HCT116 (cell line): ENCODE measurements around the gene PAX2. TPM values are rescaled to one million over a fixed set of nuclear protein-coding genes. Genes with fewer than 3 reads are reported as not detected.

Experiments
- ATAC-seq: fragments of 200-7000 bp; cut with Tn5 transposase; 2 replicates; pipeline ENCODE4 v1.9.1; 2020; ENCODE audit warnings: mild to moderate bottlenecking, moderate library complexity
- BruUV-seq: library from RNA; stranded (reverse); fragments of 400-500 nt; replicated peaks from 2 replicates; lab custom pipeline; 2021; lab: Mats Ljungman, UMichigan
- CTCF ChIA-PET: fragments of 300-600 bp; sonication (Branson Sonifier 250); formaldehyde crosslinking; loops from one replicate; lab custom pipeline; 2021; ENCODE audit warnings: antibody characterized with exemption; lab: Charles Lee
- POLR2A ChIA-PET: fragments of 300-600, 350-600 bp; sonication (Branson Sonifier 250); formaldehyde crosslinking; loops from one replicate; lab custom pipeline; 2021; ENCODE audit warnings: antibody characterized with exemption; lab: Charles Lee
- RAD21 ChIA-PET, 2 experiments: fragments of 300-600 bp; sonication (Branson Sonifier 250); formaldehyde crosslinking; loops; one replicate each; lab custom pipeline; 2023; ENCODE audit warnings: low total read pairs in 2 of 2; ENCODE audit not compliant: uncharacterized antibody in 2 of 2, unreplicated experiment in 2 of 2, low non-redundant PET in 1 of 2; lab: Charles Lee
- DNase-seq: peaks from one replicate; pipeline ENCODE4 v3.0.0-alpha.2; 2010; ENCODE audit warnings: low read depth, low spot score
- H2AFZ ChIP-seq: fragments of 200-600 bp; shearing (Covaris generic), sonication (generic); 2 replicates; pipeline ENCODE4 v1.6.1; 2017; ENCODE audit warnings: low read depth, mixed run types, mixed read lengths, antibody characterized with exemption, low read length; ENCODE audit not compliant: poor library complexity, severe bottlenecking
- H3K27ac ChIP-seq: 2 replicates; pipeline ENCODE4 v1.5.1; 2012; ENCODE audit warnings: low read depth, low read length
- H3K27me3 ChIP-seq: fragments of 200-600 bp; sonication (generic); 2 replicates; pipeline ENCODE4 v1.6.1; 2016; ENCODE audit warnings: mixed run types, low read length, mixed read lengths; ENCODE audit not compliant: insufficient read depth
- H3K36me3 ChIP-seq, 2 experiments: fragments of 200-500 bp in 1 of 2; fragments of 200-600 bp in 1 of 2; sonication (Bioruptor generic) in 1 of 2; sonication (generic) in 1 of 2; 2 replicates each; pipeline versions ENCODE4 v1.5.1 to v1.6.1; 2014 to 2016; ENCODE audit warnings: low read length in 2 of 2, inconsistent platforms in 1 of 2, mixed read lengths in 1 of 2, mixed run types in 1 of 2; ENCODE audit not compliant: insufficient read depth in 2 of 2, control insufficient read depth in 1 of 2
- H3K4me1 ChIP-seq, 2 experiments: fragments of 200-600 bp in 1 of 2; sonication (generic) in 1 of 2; 2 replicates each; pipeline versions ENCODE4 v1.5.1 to v1.6.1; 2012 to 2017; ENCODE audit warnings: low read length in 2 of 2, inconsistent platforms in 1 of 2, mild to moderate bottlenecking in 1 of 2, mixed read lengths in 1 of 2, mixed run types in 1 of 2, moderate library complexity in 1 of 2; ENCODE audit not compliant: insufficient read depth in 2 of 2, control insufficient read depth in 1 of 2
- H3K4me2 ChIP-seq: fragments of 200-600 bp; sonication (generic); 2 replicates; pipeline ENCODE4 v1.6.1; 2017; ENCODE audit warnings: mixed run types, low read length, mixed read lengths
- H3K4me3 ChIP-seq, 2 experiments: fragments of 200-600 bp in 1 of 2; sonication (generic) in 1 of 2; replicated peaks in 1 of 2; 2 replicates each; pipeline ENCODE4 v1.5.1; 2011 to 2016; ENCODE audit warnings: low read length in 2 of 2, control low read depth in 1 of 2, low read depth in 1 of 2, mild to moderate bottlenecking in 1 of 2, mixed read lengths in 1 of 2, mixed run types in 1 of 2
- H3K79me2 ChIP-seq: fragments of 200-600 bp; sonication (generic); 2 replicates; pipeline ENCODE4 v1.6.1; 2017; ENCODE audit warnings: mild to moderate bottlenecking, mixed run types, low read length, moderate library complexity, mixed read lengths; ENCODE audit not compliant: insufficient read depth
- H3K9ac ChIP-seq: fragments of 200-600 bp; sonication (generic); 2 replicates; pipeline ENCODE4 v1.6.1; 2016; ENCODE audit warnings: low read length, mixed read lengths
- H3K9me2 ChIP-seq: fragments of 200-600 bp; sonication (generic), shearing (Covaris generic); 2 replicates; pipeline ENCODE4 v1.6.1; 2017; ENCODE audit warnings: mixed run types, mild to moderate bottlenecking, moderate library complexity; ENCODE audit not compliant: insufficient read depth
- H3K9me3 ChIP-seq, 2 experiments: fragments of 200-500 bp in 1 of 2; fragments of 200-600 bp in 1 of 2; sonication (Bioruptor generic) in 1 of 2; sonication (generic) in 1 of 2; 2 replicates each; pipeline ENCODE4 v1.6.1; 2014 to 2017; ENCODE audit warnings: low read length in 2 of 2, mixed read lengths in 2 of 2, inconsistent platforms in 1 of 2, low read depth in 1 of 2, mild to moderate bottlenecking in 1 of 2, mixed run types in 1 of 2, moderate library complexity in 1 of 2; ENCODE audit not compliant: control insufficient read depth in 1 of 2, insufficient read depth in 1 of 2
- H4K20me1 ChIP-seq: fragments of 200-600 bp; sonication (generic), shearing (Covaris generic); 2 replicates; pipeline ENCODE4 v1.6.1; 2017; ENCODE audit warnings: mixed run types, mild to moderate bottlenecking, moderate library complexity; ENCODE audit not compliant: insufficient read depth
- ATF3 ChIP-seq: IDR thresholded peaks from 2 replicates; pipeline ENCODE4 v1.6.1; 2012
- CBX3 ChIP-seq: IDR thresholded peaks from 2 replicates; pipeline ENCODE4 v1.6.1; 2012; ENCODE audit warnings: low read depth
- CEBPB ChIP-seq: IDR thresholded peaks from 2 replicates; pipeline ENCODE4 v1.6.1; 2012; ENCODE audit warnings: low read depth
- EGR1 ChIP-seq: IDR thresholded peaks from 2 replicates; pipeline ENCODE4 v1.6.1; 2012; ENCODE audit warnings: low read depth
- JUND ChIP-seq: IDR thresholded peaks from 2 replicates; pipeline ENCODE4 v1.6.1; 2012
- MAX ChIP-seq: IDR thresholded peaks from 2 replicates; pipeline ENCODE4 v1.6.1; 2012
- POLR2A ChIP-seq: IDR thresholded peaks from 2 replicates; pipeline ENCODE4 v1.7.0; 2011; ENCODE audit warnings: borderline replicate concordance; ENCODE audit not compliant: insufficient read depth, insufficient read length; ENCODE audit errors: extremely low read depth
- POLR2AphosphoS5 ChIP-seq: IDR thresholded peaks from 2 replicates; pipeline ENCODE4 v1.6.1; 2011; ENCODE audit warnings: mild to moderate bottlenecking, low read depth, low read length, moderate library complexity
- SP1 ChIP-seq: IDR thresholded peaks from 2 replicates; pipeline ENCODE4 v1.6.1; 2012; ENCODE audit warnings: low read depth
- TCF7L2 ChIP-seq: IDR thresholded peaks from 2 replicates; pipeline ENCODE4 v1.7.0; 2011; ENCODE audit warnings: borderline replicate concordance, inconsistent platforms; ENCODE audit not compliant: insufficient read depth, insufficient read length; ENCODE audit errors: extremely low read depth
- YY1 ChIP-seq: IDR thresholded peaks from 2 replicates; pipeline ENCODE4 v1.6.1; 2011; ENCODE audit warnings: low read length, low read depth, moderate library complexity, mild to moderate bottlenecking; ENCODE audit not compliant: insufficient replicate concordance; ENCODE audit errors: extremely low read depth
- ZFX ChIP-seq: fragments of 450-650 bp; IDR thresholded peaks from 2 replicates; pipeline ENCODE4 v1.6.1; 2017
- intact Hi-C: fragments of 100-400 bp; cut with micrococcal nuclease; formaldehyde crosslinking; loops from 2 replicates; pipeline ENCODE4 v1.10.0; 2022
- total RNA-seq: library from RNA; stranded (reverse); gene quantifications from one replicate; pipeline ENCODE4 v1.2.1, GENCODE V29; 2021; ENCODE audit not compliant: unreplicated experiment
- TF ChIP-seq, protein P1 (sequence below): IDR thresholded peaks from 2 replicates; pipeline ENCODE4 v1.6.1; 2011; ENCODE audit warnings: mild to moderate bottlenecking, low read length, moderate library complexity; ENCODE audit not compliant: insufficient replicate concordance; ENCODE audit errors: extremely low read depth
- TF ChIP-seq, protein P2 (sequence below): IDR thresholded peaks from 2 replicates; pipeline ENCODE4 v1.6.1; 2012; ENCODE audit warnings: low read depth
- TF ChIP-seq, protein P3 (sequence below), 3 experiments: fragments of 200-600 bp in 1 of 3; sonication (generic) in 1 of 3; IDR thresholded peaks in 2 of 3; conservative IDR thresholded peaks in 1 of 3; 2 replicates each; pipeline ENCODE4 v1.5.1; 2012 to 2017; ENCODE audit warnings: low read depth in 2 of 3, low read length in 2 of 3, antibody characterized with exemption in 1 of 3, borderline replicate concordance in 1 of 3, control low read depth in 1 of 3, mild to moderate bottlenecking in 1 of 3, mixed read lengths in 1 of 3, mixed run types in 1 of 3, moderate library complexity in 1 of 3; ENCODE audit not compliant: insufficient read depth in 1 of 3

Gene PAX2
- total RNA-seq, 1 experiment from 2014 or later: 5.0 TPM

- no peaks in the 10 kb centered on the region for H3K9me2 ChIP-seq
- no peaks in the 10 kb centered on the region for H3K27me3 ChIP-seq
- H3K4me3 ChIP-seq: no peak overlapping the region
- intact Hi-C loops: loop anchor here (2.0 to 10.0 kb wide), 4 partner anchors 86 to 273 kb away; no protein-coding TSS in a partner anchor
- no peaks in the 10 kb centered on the region for H3K79me2 ChIP-seq
- CTCF ChIA-PET: interaction anchor here (1.2 to 4.9 kb wide), 4 partner anchors 12 to 179 kb away, joined by 4 to 60 read pairs (median 6); no protein-coding TSS in a partner anchor
- no peaks in the 10 kb centered on the region for H3K9me3 ChIP-seq
- no peaks in the 10 kb centered on the region for H4K20me1 ChIP-seq
- no peak overlapping the region for H2AFZ ChIP-seq
- no peak overlapping the region for H3K9ac ChIP-seq
- no peaks in the 10 kb centered on the region for H3K36me3 ChIP-seq
- no TSS peak for BruUV-seq
- H3K4me2 ChIP-seq: no peak overlapping the region
- TF ChIP-seq MAX (no peak), ATF3 (no peak), EGR1 (no peak), CEBPB (no peak), SP1 (no peak), YY1 (no peak), JUND (no peak), ZFX (no peak), POLR2AphosphoS5 (no peak), TCF7L2 (no peak), CBX3 (no peak), POLR2A (no peak)
- TF ChIP-seq, protein P1, sequence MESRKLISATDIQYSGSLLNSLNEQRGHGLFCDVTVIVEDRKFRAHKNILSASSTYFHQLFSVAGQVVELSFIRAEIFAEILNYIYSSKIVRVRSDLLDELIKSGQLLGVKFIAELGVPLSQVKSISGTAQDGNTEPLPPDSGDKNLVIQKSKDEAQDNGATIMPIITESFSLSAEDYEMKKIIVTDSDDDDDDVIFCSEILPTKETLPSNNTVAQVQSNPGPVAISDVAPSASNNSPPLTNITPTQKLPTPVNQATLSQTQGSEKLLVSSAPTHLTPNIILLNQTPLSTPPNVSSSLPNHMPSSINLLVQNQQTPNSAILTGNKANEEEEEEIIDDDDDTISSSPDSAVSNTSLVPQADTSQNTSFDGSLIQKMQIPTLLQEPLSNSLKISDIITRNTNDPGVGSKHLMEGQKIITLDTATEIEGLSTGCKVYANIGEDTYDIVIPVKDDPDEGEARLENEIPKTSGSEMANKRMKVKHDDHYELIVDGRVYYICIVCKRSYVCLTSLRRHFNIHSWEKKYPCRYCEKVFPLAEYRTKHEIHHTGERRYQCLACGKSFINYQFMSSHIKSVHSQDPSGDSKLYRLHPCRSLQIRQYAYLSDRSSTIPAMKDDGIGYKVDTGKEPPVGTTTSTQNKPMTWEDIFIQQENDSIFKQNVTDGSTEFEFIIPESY: no peak
- TF ChIP-seq, protein P2, sequence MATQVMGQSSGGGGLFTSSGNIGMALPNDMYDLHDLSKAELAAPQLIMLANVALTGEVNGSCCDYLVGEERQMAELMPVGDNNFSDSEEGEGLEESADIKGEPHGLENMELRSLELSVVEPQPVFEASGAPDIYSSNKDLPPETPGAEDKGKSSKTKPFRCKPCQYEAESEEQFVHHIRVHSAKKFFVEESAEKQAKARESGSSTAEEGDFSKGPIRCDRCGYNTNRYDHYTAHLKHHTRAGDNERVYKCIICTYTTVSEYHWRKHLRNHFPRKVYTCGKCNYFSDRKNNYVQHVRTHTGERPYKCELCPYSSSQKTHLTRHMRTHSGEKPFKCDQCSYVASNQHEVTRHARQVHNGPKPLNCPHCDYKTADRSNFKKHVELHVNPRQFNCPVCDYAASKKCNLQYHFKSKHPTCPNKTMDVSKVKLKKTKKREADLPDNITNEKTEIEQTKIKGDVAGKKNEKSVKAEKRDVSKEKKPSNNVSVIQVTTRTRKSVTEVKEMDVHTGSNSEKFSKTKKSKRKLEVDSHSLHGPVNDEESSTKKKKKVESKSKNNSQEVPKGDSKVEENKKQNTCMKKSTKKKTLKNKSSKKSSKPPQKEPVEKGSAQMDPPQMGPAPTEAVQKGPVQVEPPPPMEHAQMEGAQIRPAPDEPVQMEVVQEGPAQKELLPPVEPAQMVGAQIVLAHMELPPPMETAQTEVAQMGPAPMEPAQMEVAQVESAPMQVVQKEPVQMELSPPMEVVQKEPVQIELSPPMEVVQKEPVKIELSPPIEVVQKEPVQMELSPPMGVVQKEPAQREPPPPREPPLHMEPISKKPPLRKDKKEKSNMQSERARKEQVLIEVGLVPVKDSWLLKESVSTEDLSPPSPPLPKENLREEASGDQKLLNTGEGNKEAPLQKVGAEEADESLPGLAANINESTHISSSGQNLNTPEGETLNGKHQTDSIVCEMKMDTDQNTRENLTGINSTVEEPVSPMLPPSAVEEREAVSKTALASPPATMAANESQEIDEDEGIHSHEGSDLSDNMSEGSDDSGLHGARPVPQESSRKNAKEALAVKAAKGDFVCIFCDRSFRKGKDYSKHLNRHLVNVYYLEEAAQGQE: no peak
- TF ChIP-seq, protein P3, sequence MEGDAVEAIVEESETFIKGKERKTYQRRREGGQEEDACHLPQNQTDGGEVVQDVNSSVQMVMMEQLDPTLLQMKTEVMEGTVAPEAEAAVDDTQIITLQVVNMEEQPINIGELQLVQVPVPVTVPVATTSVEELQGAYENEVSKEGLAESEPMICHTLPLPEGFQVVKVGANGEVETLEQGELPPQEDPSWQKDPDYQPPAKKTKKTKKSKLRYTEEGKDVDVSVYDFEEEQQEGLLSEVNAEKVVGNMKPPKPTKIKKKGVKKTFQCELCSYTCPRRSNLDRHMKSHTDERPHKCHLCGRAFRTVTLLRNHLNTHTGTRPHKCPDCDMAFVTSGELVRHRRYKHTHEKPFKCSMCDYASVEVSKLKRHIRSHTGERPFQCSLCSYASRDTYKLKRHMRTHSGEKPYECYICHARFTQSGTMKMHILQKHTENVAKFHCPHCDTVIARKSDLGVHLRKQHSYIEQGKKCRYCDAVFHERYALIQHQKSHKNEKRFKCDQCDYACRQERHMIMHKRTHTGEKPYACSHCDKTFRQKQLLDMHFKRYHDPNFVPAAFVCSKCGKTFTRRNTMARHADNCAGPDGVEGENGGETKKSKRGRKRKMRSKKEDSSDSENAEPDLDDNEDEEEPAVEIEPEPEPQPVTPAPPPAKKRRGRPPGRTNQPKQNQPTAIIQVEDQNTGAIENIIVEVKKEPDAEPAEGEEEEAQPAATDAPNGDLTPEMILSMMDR (IDR thresholded peaks at IDR 0.05 in 2 of 3, conservative IDR thresholded peaks at IDR 0.05 in 1 of 3; ENCODE audit: borderline replicate concordance in 1 of 3, insufficient read depth in 1 of 3, low read depth in 2 of 3, low read length in 2 of 3): no peak
- TF ChIP-seq, all 23 proteins: peak for 0
- RAD21 ChIA-PET: interaction anchor here (0.6 to 0.9 kb wide), 4 partner anchors 13 to 179 kb away, joined by 3 to 9 read pairs (median 6); no protein-coding TSS in a partner anchor
- DNase-seq: no peak
- Histone ChIP-seq H3K4me1 (peaks cover 8 to 31% of the 10 kb centered on the region in 2 experiments; a peak in 3 of 4 replicates), H3K27ac (no peak overlapping the region)
- no peak for ATAC-seq
- POLR2A ChIA-PET: interaction anchor here (1.0 kb wide), 1 partner anchor 137 kb away, joined by 3 read pairs; no protein-coding TSS in a partner anchor
Observed at GRCh38 chr10:100741378-100742075, 3.9 kb upstream of the PAX2 start.
